ENCODE data around the gene GPC6. TPM values are rescaled to one million over a fixed set of nuclear protein-coding genes. Genes with fewer than 3 reads are reported as not detected.

GPC6 gene
- polyA plus RNA-seq, 1 of the 3 experiments (the other 2 are of a cell fraction): 6.7 TPM

- Histone ChIP-seq H2AFZ (ENCODE audit: low read depth) (no peak overlapping the region), H3K36me3 (replicated peaks in 1 of 2; ENCODE audit: control insufficient read depth in 1 of 2, insufficient read depth in 2 of 2, low read length in 1 of 2) (no peaks in the 10 kb centered on the region), H3F3A (replicated peaks; ENCODE audit: insufficient read depth) (no peaks in the 10 kb centered on the region), H3K9ac (no peak overlapping the region), H3K9me2 (no peaks in the 10 kb centered on the region), H4K20me1 (ENCODE audit: insufficient read depth) (no peaks in the 10 kb centered on the region), H3K79me2 (ENCODE audit: insufficient read depth) (no peaks in the 10 kb centered on the region), H3K27me3 (ENCODE audit: insufficient read depth) (no peaks in the 10 kb centered on the region), H3K4me2 (no peak overlapping the region), H3K27ac (ENCODE audit: low read depth in 2 of 2, low read length in 1 of 2) (no peak overlapping the region), H3K4me1 (ENCODE audit: control insufficient read depth in 1 of 2, insufficient read depth in 2 of 2, low read depth in 1 of 2, low read length in 1 of 2) (peaks cover 0 to 4% of the 10 kb centered on the region in 2 experiments; a peak in 2 of 4 replicates), H3K9me3 (no peaks in the 10 kb centered on the region), H3K4me3 (ENCODE audit: low read depth in 2 of 2, low read length in 1 of 2) (no peak overlapping the region)
- TF ChIP-seq CTCF (IDR thresholded peaks at IDR 0.05) (no peak; the same call in 1 of the 2 replicates), RFX5 (IDR thresholded peaks at IDR 0.05; ENCODE audit: low read length) (no peak), RCOR1 (IDR thresholded peaks at IDR 0.05; ENCODE audit: low read length) (no peak), TCF12 (IDR thresholded peaks at IDR 0.05) (no peak), EP300 (IDR thresholded peaks at IDR 0.05; ENCODE audit: borderline replicate concordance in 1 of 2, low read depth in 1 of 2, low read length in 1 of 2) (no peak), FOXM1 (IDR thresholded peaks at IDR 0.05; ENCODE audit: low read depth) (no peak), TAF1 (IDR thresholded peaks at IDR 0.05; ENCODE audit: borderline replicate concordance, low read depth, low read length) (no peak), SIN3A (IDR thresholded peaks at IDR 0.05; ENCODE audit: borderline replicate concordance, low read depth, low read length) (no peak), RAD21 (IDR thresholded peaks at IDR 0.05; ENCODE audit: low read length) (no peak), REST (IDR thresholded peaks at IDR 0.05; ENCODE audit: low read depth, low read length) (no peak), JUND (IDR thresholded peaks at IDR 0.05) (no peak), GABPA (IDR thresholded peaks at IDR 0.05; ENCODE audit: low read depth) (no peak), FOSL2 (IDR thresholded peaks at IDR 0.05; ENCODE audit: borderline replicate concordance, low read depth) (no peak), MXI1 (IDR thresholded peaks at IDR 0.05; ENCODE audit: low read depth, low read length) (no peak), SMC3 (IDR thresholded peaks at IDR 0.05; ENCODE audit: low read depth, low read length) (no peak), POLR2AphosphoS5 (IDR thresholded peaks at IDR 0.05; ENCODE audit: low read depth, low read length) (no peak), NRF1 (IDR thresholded peaks at IDR 0.05; ENCODE audit: low read depth, low read length) (no peak)
- ChIA-PET POLR2A (no interaction called here), CTCF (interaction anchor here (0.7 to 18.1 kb wide), 6 partner anchors 14 to 186 kb away, joined by 3 to 307 read pairs (median 3); no protein-coding TSS in a partner anchor)
- DNase-seq: no peak
- WGBS (ENCODE audit: low lambda C conversion rate): 73% methylated on average over 2 of the region's 2 CpGs
Measured at GRCh38 chr13:94431574-94431973, 1205.0 kb downstream of the GPC6 start.
